ENCODE results near the gene RAP1GAP2. TPM values are rescaled to one million over a fixed set of nuclear protein-coding genes. Genes with fewer than 3 reads are reported as not detected.

RAP1GAP2 gene
- total and polyA plus RNA-seq, 2 of the 8 experiments (the other 6 are each of a cell fraction or from before 2014, with no cell fraction given): 24.0 to 63.8 TPM

DNA sequence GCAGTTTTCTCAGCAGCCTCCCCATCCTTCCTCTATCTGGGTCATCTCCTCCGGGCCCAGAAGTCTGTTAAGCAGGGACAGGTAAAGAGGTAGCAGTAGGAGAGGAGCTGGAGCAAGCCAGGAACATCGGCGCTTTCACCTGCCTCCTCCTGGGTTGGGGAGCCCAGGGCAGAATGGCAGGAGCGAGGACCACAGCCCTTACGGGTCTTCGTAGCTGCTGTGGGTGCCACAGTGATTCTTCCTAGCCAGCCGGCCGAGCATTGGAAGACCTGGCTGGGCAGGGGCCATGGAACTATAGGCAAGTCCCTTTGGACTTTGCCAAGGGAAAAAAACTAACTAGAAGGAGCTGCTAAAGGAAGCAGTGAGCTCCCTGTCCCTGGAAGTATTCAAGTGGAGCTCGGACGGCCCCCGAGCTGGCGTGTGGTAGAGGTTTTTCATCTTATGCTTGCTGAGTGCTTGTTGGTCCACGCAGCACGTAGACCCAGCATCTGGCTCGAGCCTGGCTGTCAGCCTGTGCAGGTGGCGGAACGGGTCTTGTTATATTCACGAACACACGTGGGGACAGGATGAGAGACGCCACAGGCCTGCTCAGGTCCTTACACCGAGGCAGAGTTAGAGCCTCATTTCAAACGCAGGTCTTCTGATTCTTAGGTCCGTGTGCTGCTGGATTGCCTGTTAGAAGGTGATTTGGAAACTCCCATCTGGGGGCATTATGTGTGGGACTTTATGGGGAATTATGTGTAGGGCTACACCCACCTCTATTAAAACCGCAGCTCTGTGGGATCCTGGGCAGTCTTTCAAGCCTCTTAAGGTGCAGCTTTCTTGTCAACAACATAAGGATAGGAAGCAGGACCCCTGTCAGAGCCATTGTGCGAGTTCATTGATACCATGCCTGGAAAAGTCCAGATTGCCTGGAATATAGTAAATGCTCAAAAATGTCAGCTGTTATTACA lies 212.4 kb downstream of the RAP1GAP2 start (continued):
- TF ChIP-seq, protein P1, sequence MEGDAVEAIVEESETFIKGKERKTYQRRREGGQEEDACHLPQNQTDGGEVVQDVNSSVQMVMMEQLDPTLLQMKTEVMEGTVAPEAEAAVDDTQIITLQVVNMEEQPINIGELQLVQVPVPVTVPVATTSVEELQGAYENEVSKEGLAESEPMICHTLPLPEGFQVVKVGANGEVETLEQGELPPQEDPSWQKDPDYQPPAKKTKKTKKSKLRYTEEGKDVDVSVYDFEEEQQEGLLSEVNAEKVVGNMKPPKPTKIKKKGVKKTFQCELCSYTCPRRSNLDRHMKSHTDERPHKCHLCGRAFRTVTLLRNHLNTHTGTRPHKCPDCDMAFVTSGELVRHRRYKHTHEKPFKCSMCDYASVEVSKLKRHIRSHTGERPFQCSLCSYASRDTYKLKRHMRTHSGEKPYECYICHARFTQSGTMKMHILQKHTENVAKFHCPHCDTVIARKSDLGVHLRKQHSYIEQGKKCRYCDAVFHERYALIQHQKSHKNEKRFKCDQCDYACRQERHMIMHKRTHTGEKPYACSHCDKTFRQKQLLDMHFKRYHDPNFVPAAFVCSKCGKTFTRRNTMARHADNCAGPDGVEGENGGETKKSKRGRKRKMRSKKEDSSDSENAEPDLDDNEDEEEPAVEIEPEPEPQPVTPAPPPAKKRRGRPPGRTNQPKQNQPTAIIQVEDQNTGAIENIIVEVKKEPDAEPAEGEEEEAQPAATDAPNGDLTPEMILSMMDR (IDR thresholded peaks at IDR 0.05; ENCODE audit: control extremely low read depth in 1 of 3, insufficient read depth in 1 of 3, low read depth in 1 of 3, low read length in 3 of 3): no peak
